ENCODE results near the gene EPHA3. TPM values are rescaled to one million over a fixed set of nuclear protein-coding genes. Genes with fewer than 3 reads are reported as not detected.

EPHA3 gene
- total RNA-seq, 2 donors from 2014 or later: 3.5 to 10.2 TPM

DNA sequence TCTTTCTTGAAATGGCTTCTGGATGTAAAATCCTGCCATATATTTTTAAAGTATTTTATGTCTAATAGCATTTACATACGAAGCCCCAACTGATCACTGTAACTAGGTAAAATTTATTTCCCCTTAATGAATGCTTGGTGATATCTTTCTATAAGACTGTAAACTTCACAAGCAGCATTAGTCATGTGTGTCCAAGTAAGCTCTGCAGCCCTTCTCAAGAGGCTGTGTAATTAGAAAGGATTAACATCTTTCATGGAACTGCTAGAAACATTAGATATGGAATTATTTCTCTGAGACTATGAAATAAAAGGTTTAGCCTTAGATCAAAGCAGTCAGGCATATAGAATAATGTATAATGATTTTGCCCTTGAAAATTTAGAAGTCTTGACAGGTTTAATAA, 143.3 kb downstream of the EPHA3 start:
- DNase-seq (ENCODE audit: low spot score) (no peak), ATAC-seq (ENCODE audit: insufficient number of reproducible peaks, low FRiP score, low read depth) (no peak)
- H3K4me3 ChIP-seq: no peak overlapping the region
- no peaks in the 10 kb centered on the region for H3K36me3 ChIP-seq
- H3K4me1 ChIP-seq (ENCODE audit: control insufficient read depth in 1 of 2, low read depth in 2 of 2): no peaks in the 10 kb centered on the region
- no peaks in the 10 kb centered on the region for H3K27me3 ChIP-seq (replicated peaks; ENCODE audit: insufficient read depth)
- no peak overlapping the region for H3K27ac ChIP-seq
- TF ChIP-seq, protein P1, sequence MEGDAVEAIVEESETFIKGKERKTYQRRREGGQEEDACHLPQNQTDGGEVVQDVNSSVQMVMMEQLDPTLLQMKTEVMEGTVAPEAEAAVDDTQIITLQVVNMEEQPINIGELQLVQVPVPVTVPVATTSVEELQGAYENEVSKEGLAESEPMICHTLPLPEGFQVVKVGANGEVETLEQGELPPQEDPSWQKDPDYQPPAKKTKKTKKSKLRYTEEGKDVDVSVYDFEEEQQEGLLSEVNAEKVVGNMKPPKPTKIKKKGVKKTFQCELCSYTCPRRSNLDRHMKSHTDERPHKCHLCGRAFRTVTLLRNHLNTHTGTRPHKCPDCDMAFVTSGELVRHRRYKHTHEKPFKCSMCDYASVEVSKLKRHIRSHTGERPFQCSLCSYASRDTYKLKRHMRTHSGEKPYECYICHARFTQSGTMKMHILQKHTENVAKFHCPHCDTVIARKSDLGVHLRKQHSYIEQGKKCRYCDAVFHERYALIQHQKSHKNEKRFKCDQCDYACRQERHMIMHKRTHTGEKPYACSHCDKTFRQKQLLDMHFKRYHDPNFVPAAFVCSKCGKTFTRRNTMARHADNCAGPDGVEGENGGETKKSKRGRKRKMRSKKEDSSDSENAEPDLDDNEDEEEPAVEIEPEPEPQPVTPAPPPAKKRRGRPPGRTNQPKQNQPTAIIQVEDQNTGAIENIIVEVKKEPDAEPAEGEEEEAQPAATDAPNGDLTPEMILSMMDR (IDR thresholded peaks at IDR 0.05): no peak
- H3K9me3 ChIP-seq: no peaks in the 10 kb centered on the region

GRCh38 chr3:89252016-89252415, 144.6 kb downstream of the EPHA3 start:
- Histone ChIP-seq H3K4me3 (no peak overlapping the region), H3K4me1 (ENCODE audit: control insufficient read depth in 1 of 2, low read depth in 2 of 2) (no peaks in the 10 kb centered on the region), H3K9me3 (no peaks in the 10 kb centered on the region), H3K27me3 (replicated peaks; ENCODE audit: insufficient read depth) (no peaks in the 10 kb centered on the region), H3K36me3 (no peaks in the 10 kb centered on the region), H3K27ac (no peak overlapping the region)
- DNase-seq (ENCODE audit: low spot score) (no peak), ATAC-seq (ENCODE audit: insufficient number of reproducible peaks, low FRiP score, low read depth) (no peak)
- TF ChIP-seq, protein P1 (IDR thresholded peaks at IDR 0.05): no peak

GRCh38 chr3:89252860-89253259, 145.4 kb downstream of the EPHA3 start:
- no peak for DNase-seq (ENCODE audit: low spot score)
- Histone ChIP-seq H3K4me1 (ENCODE audit: control insufficient read depth in 1 of 2, low read depth in 2 of 2) (no peaks in the 10 kb centered on the region), H3K27ac (no peak overlapping the region), H3K27me3 (replicated peaks; ENCODE audit: insufficient read depth) (no peaks in the 10 kb centered on the region), H3K36me3 (no peaks in the 10 kb centered on the region), H3K9me3 (no peaks in the 10 kb centered on the region), H3K4me3 (no peak overlapping the region)
- no peak for ATAC-seq (ENCODE audit: insufficient number of reproducible peaks, low FRiP score, low read depth)
- TF ChIP-seq, protein P1 (IDR thresholded peaks at IDR 0.05): no peak

- Histone ChIP-seq H3K27ac (no peak overlapping the region), H3K36me3 (no peaks in the 10 kb centered on the region), H3K4me3 (no peak overlapping the region), H3K27me3 (replicated peaks; ENCODE audit: insufficient read depth) (no peaks in the 10 kb centered on the region), H3K4me1 (ENCODE audit: control insufficient read depth in 1 of 2, low read depth in 2 of 2) (no peaks in the 10 kb centered on the region), H3K9me3 (no peaks in the 10 kb centered on the region)
- no peak for DNase-seq (ENCODE audit: low spot score)
- no peak for ATAC-seq (ENCODE audit: insufficient number of reproducible peaks, low FRiP score, low read depth)
- TF ChIP-seq, protein P1 (IDR thresholded peaks at IDR 0.05): no peak
Measured at GRCh38 chr3:89256395-89256794, 149.0 kb downstream of the EPHA3 start.

- Histone ChIP-seq H3K4me3 (no peak overlapping the region), H3K9me3 (no peaks in the 10 kb centered on the region), H3K27ac (no peak overlapping the region), H3K4me1 (ENCODE audit: control insufficient read depth in 1 of 2, low read depth in 2 of 2) (no peaks in the 10 kb centered on the region), H3K36me3 (no peaks in the 10 kb centered on the region), H3K27me3 (replicated peaks; ENCODE audit: insufficient read depth) (no peaks in the 10 kb centered on the region)
- DNase-seq (ENCODE audit: low spot score) (no peak), ATAC-seq (ENCODE audit: insufficient number of reproducible peaks, low FRiP score, low read depth) (no peak)
- TF ChIP-seq, protein P1 (IDR thresholded peaks at IDR 0.05): no peak
Measured at GRCh38 chr3:89256882-89257281, 149.5 kb downstream of the EPHA3 start.

All from thoracic aorta (tissue), 2 donors.